ENCODE measurements around the gene KANSL1. TPM values are rescaled to one million over a fixed set of nuclear protein-coding genes. Genes with fewer than 3 reads are reported as not detected.

KANSL1 gene
- total RNA-seq, 1 experiment from 2014 or later, result 22.7 TPM

DNA sequence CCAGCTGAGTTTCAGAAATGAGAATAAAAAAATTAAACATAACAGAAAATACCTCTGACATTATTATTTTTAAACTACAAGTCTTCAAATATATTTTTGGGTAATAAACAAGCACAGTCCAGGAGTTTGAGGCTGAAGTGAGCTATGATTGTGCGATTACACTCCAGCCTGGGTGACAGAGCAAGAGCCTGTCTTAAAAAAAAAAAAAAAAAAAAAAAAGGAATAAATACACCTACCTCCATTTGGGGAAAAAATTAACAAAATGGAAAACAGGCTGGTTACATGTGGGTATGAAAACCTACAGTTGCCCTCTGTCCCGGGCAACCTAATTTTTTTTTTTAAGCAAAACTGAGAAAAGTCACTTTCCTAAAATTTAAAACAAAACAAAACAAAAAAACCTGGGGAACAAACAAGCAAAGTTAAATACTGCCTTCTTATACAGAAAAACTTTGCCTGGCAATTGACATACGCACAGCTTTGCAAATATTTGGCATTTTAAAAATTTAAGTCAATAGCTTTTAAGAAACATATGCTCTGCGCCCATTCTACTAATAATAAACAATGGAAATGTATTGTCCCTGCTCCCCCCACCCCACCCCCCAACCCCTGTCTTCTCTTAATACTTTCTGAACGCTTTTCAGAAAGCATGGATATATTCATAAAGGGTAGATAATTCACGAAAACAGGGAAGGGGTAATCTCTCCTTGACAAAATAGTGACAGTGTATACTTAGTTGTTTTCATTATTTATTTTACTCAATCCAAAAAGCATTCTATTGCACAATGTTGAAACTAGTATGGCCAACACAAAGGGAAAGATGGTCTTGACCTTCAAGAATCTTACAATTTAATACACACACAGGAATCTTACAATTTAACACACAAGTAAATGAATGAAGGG, 112.9 kb downstream of the KANSL1 start:
- DNase-seq (ENCODE audit: low read depth), result no peak

DNA sequence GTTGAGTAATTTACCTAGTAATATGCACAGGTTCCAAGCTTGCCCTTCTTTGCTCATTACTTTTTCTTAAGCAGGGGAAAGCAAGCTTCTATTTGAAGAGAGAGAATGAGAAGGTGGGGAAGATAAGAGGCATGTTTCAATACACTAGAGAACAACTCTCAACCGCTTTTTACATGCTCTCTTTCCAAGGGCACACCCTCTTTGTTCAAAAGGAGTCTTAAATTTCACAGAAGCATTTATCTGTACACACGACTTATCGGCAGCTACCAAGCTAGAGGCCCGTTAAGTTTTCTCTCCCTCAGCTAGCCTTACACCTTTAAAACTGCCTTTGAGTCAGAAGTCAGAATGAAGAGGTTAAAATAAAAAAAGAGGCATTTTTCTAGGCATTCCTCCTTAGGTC, 114.6 kb downstream of the KANSL1 start:
- no peak for DNase-seq (ENCODE audit: low read depth)

DNA sequence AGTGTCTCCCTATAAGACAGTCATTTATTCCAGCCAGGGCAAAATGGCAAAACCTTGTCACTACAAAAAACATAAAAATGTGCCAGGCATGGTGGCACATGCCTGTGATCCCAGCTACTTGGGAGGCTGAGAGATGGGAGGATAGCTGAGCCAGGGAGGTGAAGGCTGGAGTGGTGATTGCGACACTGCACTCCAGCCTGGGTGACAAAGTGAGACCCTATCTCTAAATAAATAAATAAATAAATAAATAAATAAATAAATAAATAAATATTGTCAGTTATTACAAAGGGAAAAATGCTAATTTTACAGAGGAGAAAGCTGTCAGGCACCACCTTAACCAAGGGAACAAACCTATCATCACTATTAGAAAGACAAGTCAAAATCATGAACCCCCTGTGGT, 118.7 kb downstream of the KANSL1 start:
- DNase-seq (ENCODE audit: low read depth), result no peak

DNA sequence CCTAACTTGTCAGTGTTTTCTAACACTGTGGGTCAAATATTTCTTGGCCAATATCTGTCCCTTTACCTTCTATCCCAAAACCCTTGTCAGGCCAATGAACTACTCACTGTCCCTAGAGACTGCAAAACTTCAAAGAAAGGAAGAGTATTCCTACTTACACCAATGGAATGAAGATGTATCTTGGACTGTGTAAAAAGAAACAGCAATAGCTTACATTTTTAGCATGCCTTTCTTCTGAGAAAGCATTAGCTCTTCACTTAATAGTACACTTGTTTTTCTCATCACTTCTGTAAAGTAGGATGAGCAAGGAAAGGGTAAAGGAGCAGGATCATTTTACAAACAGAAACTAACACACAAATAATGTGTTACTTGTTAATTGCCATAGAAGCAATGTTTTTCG, 120.2 kb downstream of the KANSL1 start:
- peak; percentile 50 for DNase-seq (ENCODE audit: low read depth)

DNA sequence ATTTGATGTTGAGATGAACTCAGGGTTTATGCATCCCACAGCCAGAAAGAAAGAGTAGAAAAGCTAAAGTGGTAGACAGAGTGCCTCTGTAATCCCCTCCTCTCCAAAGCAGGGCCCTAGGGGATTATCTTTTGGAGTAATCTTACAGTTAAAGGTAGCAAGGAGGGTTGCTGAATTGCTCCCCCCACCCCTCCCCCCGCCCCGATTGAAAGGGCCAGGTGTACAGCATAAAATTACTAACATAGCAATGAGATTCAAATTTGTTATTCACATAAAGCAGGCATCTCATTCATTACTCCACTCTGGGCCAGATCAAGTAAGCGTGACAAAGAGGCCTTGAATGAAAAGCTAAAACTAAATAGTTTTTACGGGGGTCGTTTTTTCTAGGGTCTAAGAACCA, 121.4 kb downstream of the KANSL1 start:
- no peak for DNase-seq (ENCODE audit: low read depth)

DNA sequence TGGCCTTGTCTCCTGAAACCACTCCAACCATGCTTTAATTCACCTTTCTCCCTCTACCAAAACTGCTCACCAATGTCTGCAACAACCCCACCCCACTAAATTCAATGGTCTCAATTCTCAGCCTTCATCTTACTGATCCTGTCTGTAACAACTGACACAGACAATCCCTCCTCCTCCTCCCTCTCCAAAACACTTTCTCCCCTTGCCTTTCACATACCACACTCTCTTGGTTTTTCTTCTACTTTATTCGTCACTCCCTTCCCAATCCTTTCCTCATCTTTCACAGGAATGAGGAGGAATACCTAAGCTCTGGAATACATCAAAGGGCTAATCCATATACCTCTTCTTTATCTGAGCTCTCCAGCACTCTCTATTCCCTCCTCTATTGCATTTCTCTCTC, 128.8 kb downstream of the KANSL1 start:
- DNase-seq (ENCODE audit: low read depth), result no peak

DNA sequence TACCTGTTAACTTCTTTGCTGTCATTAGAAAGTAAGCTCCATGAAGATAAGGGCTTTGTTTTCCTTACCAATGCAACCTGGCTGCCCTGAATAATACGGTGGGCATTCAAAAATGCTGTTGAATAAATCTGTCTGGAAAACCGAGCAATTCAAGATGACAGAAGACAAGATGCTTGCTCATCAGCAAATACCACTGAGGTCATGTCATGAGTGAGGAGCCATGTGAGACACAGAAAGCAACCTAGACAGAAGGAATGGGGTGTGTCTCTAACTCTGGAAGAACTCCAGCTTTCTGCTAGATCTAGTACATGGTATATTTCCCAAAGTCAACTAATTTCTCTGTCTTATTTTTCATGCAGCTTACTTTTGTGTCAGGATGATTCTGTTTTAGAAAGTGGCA, 130.0 kb downstream of the KANSL1 start:
- peak; percentile 63 for DNase-seq (ENCODE audit: low read depth)

DNA sequence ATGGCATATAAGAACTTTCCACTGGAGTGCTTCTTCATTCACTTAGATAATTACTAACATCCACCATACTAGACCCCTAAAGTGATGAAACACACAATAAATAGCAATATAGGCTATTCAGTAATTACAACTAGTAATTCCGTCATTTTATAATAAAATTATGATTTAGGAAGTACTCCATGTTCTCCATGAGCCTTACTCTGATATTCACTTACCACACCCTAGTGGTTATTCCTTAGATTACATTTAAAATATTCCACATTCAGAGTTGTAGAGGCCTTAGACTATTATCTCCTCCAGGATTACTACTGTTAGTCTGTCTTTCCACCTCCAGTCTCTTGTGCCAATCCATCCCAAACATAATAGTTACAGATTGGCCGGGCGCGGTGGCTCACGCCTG, 131.8 kb downstream of the KANSL1 start:
- peak; percentile 10 for DNase-seq (ENCODE audit: low read depth)

DNA sequence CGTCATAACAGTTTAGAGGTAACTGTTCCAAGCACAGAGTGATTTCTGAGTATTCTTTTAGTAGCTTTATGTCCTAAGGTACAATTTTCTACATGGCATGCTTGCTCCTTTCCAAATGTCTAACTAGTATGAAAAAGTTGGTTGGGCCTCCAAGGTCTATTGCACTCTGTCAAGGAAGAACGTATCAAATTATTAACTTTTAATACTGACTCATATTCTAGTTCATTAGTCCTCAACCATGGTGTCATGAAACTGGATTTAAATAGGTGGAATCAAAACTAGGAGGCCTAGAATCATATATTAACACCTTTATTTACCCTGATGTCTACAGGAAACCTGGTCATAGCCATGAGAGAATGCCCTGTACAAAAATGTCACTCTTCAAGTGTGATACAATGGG, 132.8 kb downstream of the KANSL1 start:
- no peak for DNase-seq (ENCODE audit: low read depth)

DNA sequence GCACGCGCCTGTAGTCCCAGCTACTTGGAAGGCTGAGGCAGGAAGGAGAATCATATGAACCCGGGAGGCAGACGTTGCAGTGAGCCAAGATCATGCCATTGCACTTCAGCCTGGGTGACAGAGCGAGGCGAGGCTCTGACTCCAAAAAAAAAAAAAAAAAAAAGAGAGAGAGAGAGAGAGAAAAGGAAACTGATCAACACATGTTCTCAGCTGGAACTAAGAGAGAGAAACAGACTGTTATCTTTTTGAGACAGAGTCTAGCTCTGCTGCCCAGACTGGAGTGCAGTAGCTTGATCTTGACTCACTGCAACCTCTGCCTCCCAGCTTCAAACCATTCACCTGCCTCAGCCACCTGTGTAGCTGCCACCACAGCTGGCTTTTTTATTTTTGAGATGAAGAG, 133.7 kb downstream of the KANSL1 start:
- no peak for DNase-seq (ENCODE audit: low read depth)

DNA sequence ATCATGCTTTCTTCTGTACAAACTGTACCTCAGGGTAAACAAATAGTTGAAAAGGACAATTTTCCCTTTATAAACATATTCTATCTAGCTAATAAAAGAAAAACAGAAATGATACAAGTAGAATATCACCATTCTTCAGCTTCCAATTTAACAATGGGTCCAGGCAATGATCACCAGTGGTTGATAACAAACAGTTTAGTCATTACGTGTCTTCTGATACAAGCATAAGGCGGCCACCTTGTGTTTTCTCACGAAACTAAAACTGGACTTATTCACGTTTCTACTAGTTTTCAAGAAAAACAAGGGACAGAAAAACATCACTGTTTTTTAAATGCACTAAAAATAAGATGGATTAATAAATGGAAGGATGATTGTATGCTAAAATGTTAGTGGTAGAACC, 135.9 kb downstream of the KANSL1 start:
- DNase-seq (ENCODE audit: low read depth), result no peak

DNA sequence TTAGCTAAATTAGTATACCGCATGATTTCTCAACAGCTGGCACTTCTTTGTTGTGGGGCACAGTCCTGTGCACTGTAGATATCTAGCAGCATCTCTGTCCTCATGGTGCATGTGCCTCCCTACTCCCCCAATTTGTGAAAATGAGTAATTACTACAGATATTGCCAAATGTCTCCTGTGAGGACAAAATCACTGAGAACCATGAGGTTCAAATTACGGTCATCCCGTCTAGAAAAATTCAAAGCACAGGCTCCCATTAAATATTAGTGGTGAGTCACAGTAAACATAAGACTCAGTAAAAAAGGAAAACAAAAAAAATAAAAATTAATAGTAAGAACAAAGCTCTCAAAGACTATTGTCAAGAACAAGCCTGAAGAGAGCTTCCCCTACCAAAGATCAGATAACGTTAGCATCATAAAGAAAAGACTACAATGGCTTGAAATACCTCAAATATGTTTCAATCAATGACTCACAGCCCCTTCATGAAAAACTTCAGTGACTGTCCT, 136.4 kb downstream of the KANSL1 start:
- peak; percentile 20 for DNase-seq (ENCODE audit: low read depth)

DNA sequence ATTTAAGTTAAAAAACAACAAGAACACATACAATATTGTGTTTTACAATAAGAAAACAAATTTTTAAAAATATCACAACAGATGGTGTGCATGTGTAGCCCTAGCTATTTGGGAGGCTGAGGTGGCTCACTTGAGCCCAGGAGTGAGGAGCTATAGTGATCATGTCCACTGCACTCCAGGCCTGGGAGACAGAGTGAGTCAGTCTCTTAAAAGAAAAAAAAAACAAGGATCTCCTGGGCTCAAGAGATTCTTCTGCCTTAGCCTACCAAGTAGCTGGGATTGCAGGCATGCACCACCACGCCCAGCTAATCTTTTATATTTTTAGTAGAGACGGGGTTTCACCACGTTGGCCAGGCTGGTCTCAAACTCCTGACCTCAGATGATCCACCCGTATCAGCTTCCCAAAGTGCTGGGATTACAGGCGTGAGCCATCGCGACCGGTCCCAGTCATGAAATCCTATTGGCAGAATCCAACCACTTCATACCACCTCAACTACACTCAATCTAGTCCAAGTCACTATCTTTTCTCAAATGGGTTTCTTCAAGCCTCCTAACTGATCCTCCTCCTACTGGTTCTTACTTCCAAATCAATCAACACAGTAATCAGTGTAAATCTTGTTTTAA, 139.2 kb downstream of the KANSL1 start:
- DNase-seq (ENCODE audit: low read depth), result peak; percentile 57

DNA sequence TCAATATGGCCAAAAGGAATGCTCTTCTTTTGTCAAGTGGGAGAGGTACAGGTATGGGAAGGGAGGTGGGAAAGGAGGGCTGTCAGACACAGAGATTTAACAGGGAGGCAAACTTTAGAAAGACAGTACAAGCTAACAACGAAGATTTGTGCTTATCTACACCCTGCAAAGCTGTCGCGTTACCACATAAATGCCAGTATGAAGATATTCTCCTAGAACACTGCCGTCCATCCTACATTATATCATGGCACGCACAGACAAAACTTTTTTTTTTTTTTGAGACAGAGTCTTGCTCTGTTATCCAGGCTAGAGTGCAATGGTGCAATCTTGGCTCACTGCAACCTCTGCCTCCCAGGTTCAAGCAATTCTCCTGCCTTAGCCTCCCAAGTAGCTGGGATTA, 143.6 kb downstream of the KANSL1 start:
- DNase-seq (ENCODE audit: low read depth), result no peak

DNA sequence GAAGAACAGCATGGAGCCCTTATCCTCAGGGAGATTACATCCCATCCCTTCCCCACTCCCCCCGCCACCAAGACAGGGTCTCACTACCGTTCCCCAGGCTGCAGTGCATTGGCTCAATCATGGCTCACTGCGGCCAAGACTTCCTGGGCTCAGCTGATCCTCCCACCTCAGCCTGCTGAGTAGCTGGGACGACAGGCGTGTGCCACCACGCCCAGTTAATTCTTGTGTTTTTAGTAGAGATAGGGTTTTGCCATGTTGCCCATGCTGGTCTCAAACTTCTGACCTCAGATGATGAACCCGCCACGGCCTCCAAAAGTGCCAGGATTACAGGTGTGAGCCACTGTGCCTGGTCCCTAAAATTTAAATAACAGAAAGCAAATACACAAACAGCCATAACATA, 145.4 kb downstream of the KANSL1 start:
- DNase-seq (ENCODE audit: low read depth), result no peak

DNA sequence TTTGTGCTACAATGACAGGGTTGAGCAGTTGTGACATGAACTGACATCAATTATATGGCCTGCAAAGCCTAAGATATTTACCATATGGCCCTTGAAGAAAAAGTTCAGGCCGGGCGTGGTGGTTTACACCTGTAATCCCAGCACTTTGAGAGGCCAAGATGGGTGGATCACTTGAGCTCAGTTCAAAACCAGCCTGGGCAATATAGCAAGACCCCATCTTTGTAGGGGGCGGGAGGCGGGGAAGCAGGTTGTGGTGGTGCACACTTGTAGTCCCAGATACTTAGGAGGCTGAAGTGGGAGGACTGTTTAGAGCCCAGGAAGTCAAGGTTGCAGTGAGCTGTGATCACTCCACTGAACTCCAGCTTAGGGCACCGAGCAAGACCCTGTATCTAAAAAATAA, 145.8 kb downstream of the KANSL1 start:
- no peak for DNase-seq (ENCODE audit: low read depth)

DNA sequence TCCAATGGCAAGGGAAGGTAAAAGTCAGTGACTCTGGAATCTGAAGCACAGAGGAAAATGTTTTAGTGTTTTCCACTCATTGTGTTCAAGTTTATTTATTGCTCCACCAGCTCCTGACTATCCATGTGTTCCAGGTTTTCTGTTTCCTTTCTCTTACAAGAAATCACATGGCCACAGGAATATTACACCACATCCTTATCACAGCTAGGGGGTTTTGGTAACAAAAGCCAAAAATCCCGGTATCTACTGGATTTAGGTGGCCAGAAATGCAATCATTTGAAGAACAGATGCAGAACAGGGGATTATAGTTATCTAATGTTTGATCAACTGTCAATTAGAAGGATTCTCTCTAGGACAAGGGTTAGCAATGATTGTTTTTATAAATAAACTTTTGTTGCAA, 146.3 kb downstream of the KANSL1 start:
- no peak for DNase-seq (ENCODE audit: low read depth)

DNA sequence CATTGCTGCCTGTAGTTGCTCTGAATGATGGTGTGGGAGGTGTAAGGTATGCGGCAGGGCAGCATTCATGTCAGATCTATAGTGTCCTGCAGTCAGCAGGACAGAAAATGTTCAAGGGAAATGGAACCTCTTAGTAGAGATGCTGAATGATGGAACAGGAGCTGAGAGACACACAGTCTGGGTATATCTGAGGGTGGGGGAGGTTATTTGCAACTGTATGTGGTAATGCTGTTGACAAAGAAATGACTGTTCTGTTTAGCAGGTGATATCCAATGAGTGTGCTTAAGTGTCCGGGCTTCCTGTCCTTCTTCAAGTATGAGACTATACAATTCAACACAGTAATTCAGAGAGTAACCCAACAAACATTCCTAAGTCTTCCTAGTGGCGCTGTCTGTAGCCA, 147.6 kb downstream of the KANSL1 start:
- peak; percentile 20 for DNase-seq (ENCODE audit: low read depth)

DNA sequence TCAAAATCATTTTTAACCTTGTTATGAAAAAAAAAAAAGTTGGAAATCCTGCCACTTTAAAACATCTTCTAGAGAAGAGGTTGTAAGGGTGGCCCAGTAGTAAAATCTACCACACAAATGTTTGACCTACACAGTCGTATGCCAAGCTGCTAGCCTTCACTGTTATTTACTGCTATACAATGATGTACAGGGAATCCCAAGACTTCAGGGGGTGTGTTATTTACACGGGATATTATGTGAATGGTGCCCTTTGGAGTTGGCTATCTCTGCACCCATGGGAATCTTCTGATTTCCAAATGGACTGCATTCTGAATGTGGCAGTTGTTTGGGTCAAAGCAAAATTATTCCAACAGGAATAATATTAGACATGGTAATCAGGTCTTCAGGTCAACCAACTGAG, 148.2 kb downstream of the KANSL1 start:
- DNase-seq (ENCODE audit: low read depth), result no peak

DNA sequence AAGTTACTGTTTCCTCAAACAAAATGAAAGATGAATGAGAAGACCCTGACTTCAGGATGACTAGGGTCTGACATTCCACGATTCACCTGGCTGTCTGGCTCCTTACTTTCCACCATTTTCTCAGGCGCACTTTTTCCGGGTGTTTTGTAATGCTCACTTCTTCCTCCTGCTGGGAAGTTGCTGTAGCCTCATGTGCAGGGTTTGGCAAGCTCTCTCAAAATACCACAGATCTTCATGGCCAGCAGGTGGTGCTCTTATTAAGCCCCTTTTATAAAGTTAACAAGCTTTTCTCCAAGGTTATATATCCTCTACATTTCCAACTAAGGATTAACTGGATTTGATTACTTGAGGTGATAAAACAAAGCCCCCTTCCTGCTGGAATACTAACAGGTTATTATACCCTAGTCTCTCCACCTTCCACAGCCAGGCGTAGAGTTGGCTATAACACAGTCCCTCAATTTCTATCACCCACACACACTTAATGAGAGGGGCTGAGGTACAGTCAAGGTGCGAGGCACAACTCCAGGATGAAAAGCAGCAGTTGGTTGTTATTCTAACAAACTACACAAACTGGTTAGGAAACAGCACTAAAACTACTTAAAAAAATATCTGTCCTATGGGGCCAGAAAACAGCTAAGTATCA, 148.8 kb downstream of the KANSL1 start:
- DNase-seq (ENCODE audit: low read depth), result peak; percentile 84

DNA sequence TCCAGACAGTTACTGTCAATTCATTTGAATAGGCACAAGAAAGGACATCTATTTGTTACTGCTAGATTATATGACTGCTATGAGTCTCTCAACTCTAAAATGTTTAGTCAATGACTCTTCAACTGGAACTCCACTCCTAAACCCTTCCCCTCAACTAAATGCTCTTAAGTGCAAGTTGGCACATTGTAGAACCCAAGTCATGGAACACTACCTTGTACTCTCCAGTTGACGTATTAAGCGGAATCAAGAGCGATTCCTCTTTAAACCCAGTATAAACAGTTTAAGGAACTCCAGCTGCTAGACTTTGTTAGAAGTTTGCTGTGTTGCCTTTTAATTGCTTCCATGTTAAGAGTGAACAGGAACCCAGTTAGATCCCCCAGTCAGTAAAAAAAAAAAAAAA, 149.6 kb downstream of the KANSL1 start:
- DNase-seq (ENCODE audit: low read depth), result no peak

DNA sequence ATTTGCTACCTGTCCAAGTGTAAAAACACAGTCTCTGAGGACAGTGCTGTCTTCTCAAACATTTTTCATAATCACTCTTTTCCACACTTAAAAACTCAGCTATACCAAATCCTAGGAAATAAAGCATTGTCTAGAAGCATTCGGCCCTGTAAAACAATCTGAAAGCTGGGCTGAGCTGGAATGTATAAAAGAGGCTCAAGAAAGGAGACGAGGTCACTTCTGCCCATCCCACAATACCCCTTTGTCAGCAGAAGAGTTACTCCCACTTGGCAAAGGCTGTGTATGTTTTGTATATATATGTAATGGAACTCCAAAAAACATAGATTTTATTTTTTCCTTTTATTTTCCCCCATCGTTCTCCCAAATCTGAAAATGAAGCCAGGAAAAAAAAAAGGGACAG, 150.3 kb downstream of the KANSL1 start:
- DNase-seq (ENCODE audit: low read depth), result no peak
